CD14-positive monocyte (primary cell): ENCODE measurements around the gene SSR3. TPM values are rescaled to one million over a fixed set of nuclear protein-coding genes. Genes with fewer than 3 reads are reported as not detected.

Source experiments
- DNase-seq, 3 donors: peaks; one replicate each; pipeline ENCODE4 v3.0.0-alpha.2; 2011 to 2022
- H2AFZ ChIP-seq: 2 replicates; pipeline ENCODE4 v1.6.0; 2012; ENCODE audit warnings: mild to moderate bottlenecking, low read depth, low read length, inconsistent platforms; ENCODE audit not compliant: insufficient read depth, poor library complexity, severe bottlenecking
- H3K27ac ChIP-seq, 2 donors: 1 replicate in 1 of 2; 2 replicates in 1 of 2; pipeline ENCODE4 v1.5.1; 2012 to 2013; ENCODE audit warnings: low read length in 2 of 2, control low read depth in 1 of 2, inconsistent platforms in 1 of 2, low read depth in 1 of 2, mild to moderate bottlenecking in 1 of 2
- H3K27me3 ChIP-seq, 2 donors: one replicate each; pipeline versions ENCODE4 v1.6.0 to v1.6.1; 2011 to 2013; ENCODE audit warnings: low read length in 2 of 2; ENCODE audit not compliant: control insufficient read depth in 2 of 2, insufficient read depth in 2 of 2
- H3K36me3 ChIP-seq, 2 donors: replicated peaks in 1 of 2; 1 replicate in 1 of 2; 2 replicates in 1 of 2; pipeline versions ENCODE4 v1.5.1 to v1.6.1; 2012 to 2013; ENCODE audit warnings: low read length in 2 of 2, control low read depth in 1 of 2, inconsistent platforms in 1 of 2, mild to moderate bottlenecking in 1 of 2; ENCODE audit not compliant: insufficient read depth in 2 of 2, control insufficient read depth in 1 of 2
- H3K4me1 ChIP-seq, 2 donors: 1 replicate in 1 of 2; 2 replicates in 1 of 2; pipeline versions ENCODE4 v1.5.1 to v1.6.1; 2012 to 2013; ENCODE audit warnings: low read length in 2 of 2, control low read depth in 1 of 2, inconsistent platforms in 1 of 2, mild to moderate bottlenecking in 1 of 2, moderate library complexity in 1 of 2; ENCODE audit not compliant: insufficient read depth in 2 of 2, control insufficient read depth in 1 of 2
- H3K4me2 ChIP-seq: replicated peaks from 2 replicates; pipeline ENCODE3; 2012; ENCODE audit warnings: low read length, moderate library complexity, mild to moderate bottlenecking; ENCODE audit not compliant: poor library complexity, severe bottlenecking; ENCODE audit errors: extremely low read depth
- H3K4me3 ChIP-seq, 3 experiments: fragments of 200-600 bp in 1 of 3; sonication (generic) in 1 of 3; replicated peaks in 1 of 3; 1 replicate in 2 of 3; 2 replicates in 1 of 3; pipeline ENCODE4 v1.5.1; 2011 to 2013; ENCODE audit warnings: low read length in 3 of 3, mild to moderate bottlenecking in 3 of 3, control low read depth in 2 of 3, low read depth in 2 of 3, inconsistent platforms in 1 of 3, moderate library complexity in 1 of 3
- H3K79me2 ChIP-seq: 2 replicates; pipeline ENCODE4 v1.6.0; 2012; ENCODE audit warnings: mild to moderate bottlenecking, control low read depth, inconsistent platforms, low read length, moderate library complexity; ENCODE audit not compliant: insufficient read depth
- H3K9ac ChIP-seq: 2 replicates; pipeline ENCODE4 v1.6.0; 2017; ENCODE audit warnings: low read length, mild to moderate bottlenecking; ENCODE audit not compliant: insufficient read depth, poor library complexity, severe bottlenecking
- H3K9me3 ChIP-seq, 2 donors: replicated peaks in 1 of 2; 1 replicate in 1 of 2; 2 replicates in 1 of 2; pipeline versions ENCODE4 v1.5.1 to v1.6.1; 2012 to 2013; ENCODE audit warnings: low read length in 2 of 2, control low read depth in 1 of 2; ENCODE audit not compliant: control insufficient read depth in 1 of 2, insufficient read depth in 1 of 2
- H4K20me1 ChIP-seq: 2 replicates; pipeline ENCODE4 v1.6.0; 2012; ENCODE audit warnings: mild to moderate bottlenecking, low read length, control low read depth, moderate library complexity; ENCODE audit not compliant: insufficient read depth
- H3K27ac Mint-ChIP-seq, 7 donors: one replicate each; pipeline ENCODE4 v1.8.0; 2020; ENCODE audit warnings: mild to moderate bottlenecking in 7 of 7, mixed read lengths in 7 of 7, moderate library complexity in 6 of 7, inconsistent platforms in 2 of 7
- H3K27me3 Mint-ChIP-seq, 3 donors: one replicate each; pipeline ENCODE4 v1.8.0; 2021 to 2022; ENCODE audit warnings: low read depth in 3 of 3, mild to moderate bottlenecking in 3 of 3, mixed read lengths in 3 of 3, moderate library complexity in 3 of 3, inconsistent platforms in 1 of 3
- H3K36me3 Mint-ChIP-seq, 2 donors: one replicate each; pipeline ENCODE4 v1.8.0; 2020; ENCODE audit warnings: mixed read lengths in 2 of 2, inconsistent platforms in 1 of 2, mild to moderate bottlenecking in 1 of 2
- H3K4me1 Mint-ChIP-seq: one replicate; pipeline ENCODE4 v1.8.0; 2020; ENCODE audit warnings: mild to moderate bottlenecking, mixed read lengths
- H3K4me3 Mint-ChIP-seq, 2 donors: one replicate each; pipeline ENCODE4 v1.8.0; 2020; ENCODE audit warnings: mild to moderate bottlenecking in 2 of 2, mixed read lengths in 2 of 2, moderate library complexity in 1 of 2
- H3K9me3 Mint-ChIP-seq, 7 donors: one replicate each; pipeline ENCODE4 v1.8.0; 2020 to 2022; ENCODE audit warnings: mixed read lengths in 7 of 7, mild to moderate bottlenecking in 6 of 7, moderate library complexity in 6 of 7, inconsistent platforms in 2 of 7
- CTCF ChIP-seq: fragments of 200-600 bp; IDR thresholded peaks from one replicate; pipeline ENCODE4 v1.8.0; 2022; ENCODE audit warnings: antibody characterized with exemption, mild to moderate bottlenecking
- WGBS: methylation state at CpG from one replicate; pipeline ENCODE4 v1.1.5; 2013; ENCODE audit warnings: missing lambda C conversion rate; ENCODE audit not compliant: insufficient coverage; 5-methylcytosine and 5-hydroxymethylcytosine counted together
- intact Hi-C, 2 donors: fragments of 100-400 bp; cut with micrococcal nuclease; formaldehyde crosslinking; loops; one replicate each; pipeline versions ENCODE4 v1.15.0 to v1.15.1; 2023
- polyA plus RNA-seq, 3 donors: library from polyadenylated mRNA; depleted of rRNA in 1 of 3; unstranded in 2 of 3; stranded (reverse) in 1 of 3; fragments of 300-500 nt in 2 of 3; fragments of >200 nt in 1 of 3; fragmentation: Illumina TruSeq in 2 of 3; gene quantifications; 1 replicate in 2 of 3; 2 replicates in 1 of 3; pipeline ENCODE4 v1.2.3, GENCODE V29; 2012 to 2021

SSR3 gene
- polyA plus RNA-seq, 3 donors = 46.6 to 243 (median 230) TPM

GRCh38 chr3:156548902-156549301 lies 6.0 kb downstream of the SSR3 start:
- WGBS = no CpG with 5 or more reads among the region's 6 CpGs
- Mint-ChIP-seq H3K36me3 (peaks cover 78 to 88% of the 10 kb centered on the region in 2 donors), H3K27ac (peak overlapping the region in 1 of 7 donors; percentile 43), H3K4me1 (peaks cover 26% of the 10 kb centered on the region), H3K9me3 (no peaks in the 10 kb centered on the region), H3K4me3 (no peak overlapping the region), H3K27me3 (no peaks in the 10 kb centered on the region)
- Histone ChIP-seq H3K27me3 (no peaks in the 10 kb centered on the region), H3K27ac (no peak overlapping the region), H3K9ac (no peak overlapping the region), H3K4me2 (no peak overlapping the region), H3K79me2 (peaks cover 90% of the 10 kb centered on the region), H2AFZ (no peak overlapping the region), H4K20me1 (peaks cover 72% of the 10 kb centered on the region), H3K4me3 (no peak overlapping the region), H3K36me3 (peaks cover 77 to 92% of the 10 kb centered on the region in 2 donors), H3K4me1 (peaks cover 8 to 19% of the 10 kb centered on the region in 2 donors), H3K9me3 (no peaks in the 10 kb centered on the region)
- no peak for TF ChIP-seq CTCF
- intact Hi-C loops = no loop called here
- no peak for DNase-seq

GRCh38 chr3:156548041-156548687 lies 6.8 kb downstream of the SSR3 start:
- Histone ChIP-seq H3K36me3 (peaks cover 84 to 99% of the 10 kb centered on the region in 2 donors), H3K9me3 (no peaks in the 10 kb centered on the region), H2AFZ (no peak overlapping the region), H3K79me2 (peaks cover 83% of the 10 kb centered on the region), H3K4me1 (peaks cover 3 to 11% of the 10 kb centered on the region in 2 donors), H3K27ac (no peak overlapping the region), H4K20me1 (peaks cover 65% of the 10 kb centered on the region), H3K27me3 (no peaks in the 10 kb centered on the region), H3K4me2 (no peak overlapping the region), H3K9ac (no peak overlapping the region), H3K4me3 (no peak overlapping the region)
- TF ChIP-seq CTCF = no peak
- Mint-ChIP-seq H3K4me1 (peaks cover 18% of the 10 kb centered on the region), H3K9me3 (no peaks in the 10 kb centered on the region), H3K36me3 (peaks cover 84 to 95% of the 10 kb centered on the region in 2 donors), H3K27ac (peak overlapping the region in 2 of 7 donors; percentile 26 to 37), H3K4me3 (no peak overlapping the region), H3K27me3 (no peaks in the 10 kb centered on the region)
- intact Hi-C loops = no loop called here
- no peak for DNase-seq
- 94% methylated on average over 3 of the region's 4 CpGs for WGBS
